ENCODE measurements around the gene CARS2. TPM values are rescaled to one million over a fixed set of nuclear protein-coding genes. Genes with fewer than 3 reads are reported as not detected.
"Not testable (repeated sequence)": the region's sequence is repeated elsewhere in the genome, so short reads cannot be mapped to it uniquely, and the experiment has no call there.

The CARS2 gene
- total RNA-seq, 4 donors from 2014 or later = 32.9 to 56.9 (median 40.2) TPM

- no peak overlapping the region for H3K4me3 ChIP-seq
- peaks cover 42 to 94% (median 69%) of the 10 kb centered on the region in 4 donors for H3K36me3 ChIP-seq
- no peak for DNase-seq (ENCODE audit: extremely low spot score)
- TF ChIP-seq POLR2AphosphoS5 (IDR thresholded peaks at IDR 0.05) (no peak), CTCF (IDR thresholded peaks at IDR 0.05) (no peak), EP300 (IDR thresholded peaks at IDR 0.05) (no peak), POLR2A (IDR thresholded peaks at IDR 0.05; ENCODE audit: low read depth) (no peak)
- H3K4me1 ChIP-seq = no peaks in the 10 kb centered on the region
- H3K27me3 ChIP-seq = no peaks in the 10 kb centered on the region
- 95% methylated on average over 25 of the region's 25 CpGs for WGBS
- intact Hi-C loops (cut with DNase I) = no loop called here
- H3K27ac ChIP-seq (replicated peaks in 1 of 4) = no peak overlapping the region
- H3K9me3 ChIP-seq = peaks cover 0 to 8% (median 0%) of the 10 kb centered on the region in 4 donors
Observed at GRCh38 chr13:110662091-110662490, 43.8 kb downstream of the CARS2 start.

- Histone ChIP-seq H3K9me3 (peaks cover 0 to 8% (median 0%) of the 10 kb centered on the region in 4 donors), H3K27me3 (no peaks in the 10 kb centered on the region), H3K27ac (replicated peaks in 1 of 4) (no peak overlapping the region), H3K36me3 (peaks cover 33 to 88% (median 62%) of the 10 kb centered on the region in 4 donors), H3K4me3 (no peak overlapping the region), H3K4me1 (no peaks in the 10 kb centered on the region)
- intact Hi-C loops (cut with DNase I) = no loop called here
- WGBS = 97% methylated on average over 3 of the region's 3 CpGs
- DNase-seq (ENCODE audit: extremely low spot score) = no peak
- no peak for TF ChIP-seq POLR2A (IDR thresholded peaks at IDR 0.05; ENCODE audit: low read depth)
- TF ChIP-seq EP300 (IDR thresholded peaks at IDR 0.05) = no peak
- TF ChIP-seq POLR2AphosphoS5 (IDR thresholded peaks at IDR 0.05) = no peak
- no peak for TF ChIP-seq CTCF (IDR thresholded peaks at IDR 0.05)
Observed at GRCh38 chr13:110661256-110661655, 44.7 kb downstream of the CARS2 start.

DNA sequence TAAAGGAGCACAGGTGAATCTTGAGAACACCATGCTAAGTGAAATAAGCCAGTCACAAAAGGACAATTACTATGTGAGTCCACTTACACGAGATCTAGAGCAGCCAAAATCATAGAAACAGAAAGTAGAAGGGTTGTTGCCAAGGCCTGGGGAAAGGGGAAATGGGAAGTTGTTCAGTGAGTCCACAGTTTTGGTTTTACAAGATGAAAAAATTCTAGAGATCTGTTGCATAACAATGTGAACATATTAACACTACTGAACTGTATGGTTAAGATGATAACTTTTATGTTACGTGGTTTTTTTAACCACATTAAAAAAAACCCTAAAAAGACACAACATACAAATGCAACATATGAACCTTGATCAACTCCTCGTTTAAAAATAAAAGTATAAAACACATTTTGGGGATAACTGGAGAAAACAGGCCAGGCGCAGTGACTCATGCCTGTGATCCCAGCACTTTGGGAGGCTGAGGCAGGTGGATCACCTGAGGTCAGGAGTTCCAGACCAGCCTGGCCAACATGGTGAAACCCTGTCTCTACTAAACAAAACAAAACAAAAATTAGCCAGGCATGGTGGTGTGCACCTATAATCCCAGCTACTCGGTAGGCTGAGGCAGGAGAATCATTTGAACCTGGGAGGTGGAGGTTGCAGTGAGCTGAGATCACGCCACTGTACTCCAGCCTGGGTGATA lies 47.6 kb downstream of the CARS2 start:
- H3K4me3 ChIP-seq; H3K4me1 ChIP-seq; intact Hi-C loops (cut with DNase I); H3K9me3 ChIP-seq; DNase-seq (ENCODE audit: extremely low spot score); H3K27me3 ChIP-seq; H3K27ac ChIP-seq (replicated peaks in 1 of 4): not testable (repeated sequence)
- WGBS = 91% methylated on average over 6 of the region's 6 CpGs
- peaks cover 10 to 78% (median 43%) of the 10 kb centered on the region in 4 donors for H3K36me3 ChIP-seq

GRCh38 chr13:110657196-110657595 lies 48.7 kb downstream of the CARS2 start:
- Histone ChIP-seq H3K4me1 (no peaks in the 10 kb centered on the region), H3K36me3 (peaks cover 6 to 78% (median 37%) of the 10 kb centered on the region in 4 donors), H3K9me3 (peaks cover 0 to 8% (median 0%) of the 10 kb centered on the region in 4 donors), H3K27ac (replicated peaks in 1 of 4) (no peak overlapping the region), H3K4me3 (no peak overlapping the region), H3K27me3 (no peaks in the 10 kb centered on the region)
- no peak for DNase-seq (ENCODE audit: extremely low spot score)
- intact Hi-C loops (cut with DNase I) = no loop called here
- TF ChIP-seq CTCF (IDR thresholded peaks at IDR 0.05) (no peak), POLR2AphosphoS5 (IDR thresholded peaks at IDR 0.05) (no peak), POLR2A (IDR thresholded peaks at IDR 0.05; ENCODE audit: low read depth) (no peak)
- WGBS = 94% methylated on average over 7 of the region's 7 CpGs

DNA sequence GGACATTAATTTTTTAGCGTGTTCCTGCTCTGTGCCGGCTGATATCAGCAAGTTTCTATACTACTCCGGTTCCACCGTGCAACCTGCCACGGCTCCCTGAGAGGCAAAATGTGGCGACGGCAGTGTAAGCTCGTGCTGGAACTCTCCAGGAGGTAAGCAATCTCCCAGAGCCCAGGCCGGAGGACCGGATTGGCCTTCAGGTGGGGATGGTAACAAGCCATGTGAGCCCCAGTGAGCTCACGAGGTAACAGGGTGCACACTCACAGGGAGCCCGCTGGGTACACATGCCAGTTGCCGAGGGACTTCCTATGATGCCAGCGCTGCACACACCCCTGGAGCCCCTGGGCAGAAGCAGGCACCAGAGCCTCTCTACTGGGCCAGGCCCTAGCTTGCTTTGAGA lies 52.1 kb downstream of the CARS2 start:
- DNase-seq (ENCODE audit: extremely low spot score) = no peak
- no peaks in the 10 kb centered on the region for H3K4me1 ChIP-seq
- no peak for TF ChIP-seq POLR2AphosphoS5 (IDR thresholded peaks at IDR 0.05)
- no peak for TF ChIP-seq POLR2A (IDR thresholded peaks at IDR 0.05; ENCODE audit: low read depth)
- TF ChIP-seq CTCF (IDR thresholded peaks at IDR 0.05) = no peak
- no peak for TF ChIP-seq EP300 (IDR thresholded peaks at IDR 0.05)
- H3K9me3 ChIP-seq = no peaks in the 10 kb centered on the region
- no peak overlapping the region for H3K27ac ChIP-seq (replicated peaks in 1 of 4)
- WGBS = 93% methylated on average over 12 of the region's 14 CpGs
- H3K36me3 ChIP-seq = peaks cover 14 to 76% (median 45%) of the 10 kb centered on the region in 4 donors
- intact Hi-C loops (cut with DNase I) = no loop called here
- no peaks in the 10 kb centered on the region for H3K27me3 ChIP-seq
- H3K4me3 ChIP-seq = no peak overlapping the region

All from esophagus muscularis mucosa (tissue), 4 donors.